ENCODE results near the gene SEMA4D. TPM values are rescaled to one million over a fixed set of nuclear protein-coding genes. Genes with fewer than 3 reads are reported as not detected.

The SEMA4D gene
- total RNA-seq, 4 donors from 2014 or later: 31.1 to 59.2 (median 42.1) TPM

GRCh38 chr9:89378541-89378940, 119.4 kb downstream of the SEMA4D start:
- H3K4me3 ChIP-seq (ENCODE audit: low read depth, poor library complexity, severe bottlenecking): no peak overlapping the region
- TF ChIP-seq POLR2A (IDR thresholded peaks at IDR 0.05): no peak
- no peak for TF ChIP-seq CTCF (IDR thresholded peaks at IDR 0.05)
- no peak for DNase-seq (ENCODE audit: low spot score in 2 of 2)
- intact Hi-C loops (cut with DNase I; ENCODE audit: low total_unique reads): no loop called here
- 89 to 93% methylated on average over 21 of the region's 21 CpGs for WGBS, 2 donors

- intact Hi-C loops (cut with DNase I; ENCODE audit: low total_unique reads): no loop called here
- no peak for DNase-seq (ENCODE audit: low spot score in 2 of 2)
- WGBS, 2 donors: 92 to 93% methylated on average over 12 of the region's 12 CpGs
- no peak overlapping the region for H3K4me3 ChIP-seq (ENCODE audit: low read depth, poor library complexity, severe bottlenecking)
- TF ChIP-seq CTCF (IDR thresholded peaks at IDR 0.05) (no peak), POLR2A (IDR thresholded peaks at IDR 0.05) (no peak)
Observed at GRCh38 chr9:89377411-89377810, 120.5 kb downstream of the SEMA4D start.

GRCh38 chr9:89376741-89377351, 121.1 kb downstream of the SEMA4D start:
- intact Hi-C loops (cut with DNase I; ENCODE audit: low total_unique reads): no loop called here
- WGBS, 2 donors: 88 to 91% methylated on average over 17 of the region's 17 CpGs

GRCh38 chr9:89376286-89376685, 121.6 kb downstream of the SEMA4D start:
- no peak overlapping the region for H3K4me3 ChIP-seq (ENCODE audit: low read depth, poor library complexity, severe bottlenecking)
- intact Hi-C loops (cut with DNase I; ENCODE audit: low total_unique reads): no loop called here
- no peak for TF ChIP-seq CTCF (IDR thresholded peaks at IDR 0.05)
- no peak for TF ChIP-seq POLR2A (IDR thresholded peaks at IDR 0.05)
- 92 to 96% methylated on average over 4 of the region's 4 CpGs for WGBS, 2 donors
- DNase-seq (ENCODE audit: low spot score in 2 of 2): no peak

More at GRCh38 chr9:89376741-89377351, 121.1 kb downstream of the SEMA4D start:
- H3K4me3 ChIP-seq (ENCODE audit: low read depth, poor library complexity, severe bottlenecking): no peak overlapping the region
- TF ChIP-seq CTCF (IDR thresholded peaks at IDR 0.05): no peak
- no peak for TF ChIP-seq POLR2A (IDR thresholded peaks at IDR 0.05)
- no peak for DNase-seq (ENCODE audit: low spot score in 2 of 2)

DNA sequence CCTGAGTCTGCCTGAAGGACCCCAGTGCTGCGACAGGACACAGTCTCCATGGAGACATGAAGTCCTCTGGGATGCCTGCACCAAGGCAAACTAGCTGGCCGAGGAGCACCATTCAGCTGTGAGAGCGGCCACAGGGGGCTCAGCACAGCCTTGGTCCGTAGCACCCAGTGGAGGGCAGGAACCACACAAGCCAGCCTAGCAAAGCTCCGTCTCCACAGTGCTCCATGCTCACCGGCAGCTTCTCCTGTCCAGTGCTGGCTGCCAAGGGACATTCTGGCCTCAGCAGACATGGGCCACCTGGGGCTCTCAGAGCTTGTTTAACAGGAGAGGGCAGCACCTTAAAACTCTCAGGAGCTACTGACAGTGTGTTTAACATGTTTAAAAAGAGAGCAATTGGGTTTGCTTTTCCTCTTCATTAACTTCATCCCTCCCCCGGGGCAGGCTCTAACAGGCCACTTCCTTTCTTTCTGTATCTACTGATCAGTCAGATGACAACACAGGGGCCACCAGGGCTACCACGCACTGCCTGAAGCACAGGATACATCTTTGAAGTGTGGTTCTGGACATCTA, 122.6 kb downstream of the SEMA4D start:
- 65 to 67% methylated on average over 8 of the region's 8 CpGs for WGBS, 2 donors
- H3K4me3 ChIP-seq (ENCODE audit: low read depth, poor library complexity, severe bottlenecking): no peak overlapping the region
- TF ChIP-seq POLR2A (IDR thresholded peaks at IDR 0.05) (no peak), CTCF (IDR thresholded peaks at IDR 0.05) (no peak)
- intact Hi-C loops (cut with DNase I; ENCODE audit: low total_unique reads): no loop called here
- DNase-seq (ENCODE audit: low spot score in 2 of 2): peak in 1 of 2 donors; percentile 33

DNA sequence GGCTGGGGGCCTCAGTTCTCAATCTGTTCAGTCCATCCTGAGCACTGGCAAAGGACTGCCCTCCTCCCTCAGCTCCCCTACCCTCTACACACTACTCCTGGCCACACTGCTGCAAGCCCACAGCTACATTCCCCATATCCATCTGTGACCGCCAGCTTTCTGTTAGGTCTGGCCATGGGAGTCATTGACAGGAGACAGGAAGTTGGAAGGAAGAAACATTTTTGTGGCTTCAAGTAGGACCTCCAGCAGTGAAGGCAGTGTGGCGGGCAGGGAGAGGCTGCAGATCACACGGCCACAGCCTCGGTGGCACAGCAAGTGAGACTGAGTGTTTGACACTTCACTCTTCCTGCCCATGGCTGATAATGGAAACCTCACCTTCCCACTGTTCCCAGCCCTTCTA, 123.7 kb downstream of the SEMA4D start:
- intact Hi-C loops (cut with DNase I; ENCODE audit: low total_unique reads): no loop called here
- no peak overlapping the region for H3K4me3 ChIP-seq (ENCODE audit: low read depth, poor library complexity, severe bottlenecking)
- WGBS, 2 donors: 76 to 77% methylated on average over 4 of the region's 4 CpGs
- DNase-seq (ENCODE audit: low spot score in 2 of 2): no peak
- no peak for TF ChIP-seq POLR2A (IDR thresholded peaks at IDR 0.05)
- no peak for TF ChIP-seq CTCF (IDR thresholded peaks at IDR 0.05)
